HG02571 (cell line): Measurements from ENCODE around the gene WASL.

ENCODE experiments used
- ATAC-seq: cut with Tn5 transposase; IDR thresholded peaks from one replicate; pipeline ENCODE4 v1.9.1; 2021; ENCODE audit warnings: mild to moderate bottlenecking, moderate library complexity; ENCODE audit not compliant: unreplicated experiment

Gene WASL

DNA sequence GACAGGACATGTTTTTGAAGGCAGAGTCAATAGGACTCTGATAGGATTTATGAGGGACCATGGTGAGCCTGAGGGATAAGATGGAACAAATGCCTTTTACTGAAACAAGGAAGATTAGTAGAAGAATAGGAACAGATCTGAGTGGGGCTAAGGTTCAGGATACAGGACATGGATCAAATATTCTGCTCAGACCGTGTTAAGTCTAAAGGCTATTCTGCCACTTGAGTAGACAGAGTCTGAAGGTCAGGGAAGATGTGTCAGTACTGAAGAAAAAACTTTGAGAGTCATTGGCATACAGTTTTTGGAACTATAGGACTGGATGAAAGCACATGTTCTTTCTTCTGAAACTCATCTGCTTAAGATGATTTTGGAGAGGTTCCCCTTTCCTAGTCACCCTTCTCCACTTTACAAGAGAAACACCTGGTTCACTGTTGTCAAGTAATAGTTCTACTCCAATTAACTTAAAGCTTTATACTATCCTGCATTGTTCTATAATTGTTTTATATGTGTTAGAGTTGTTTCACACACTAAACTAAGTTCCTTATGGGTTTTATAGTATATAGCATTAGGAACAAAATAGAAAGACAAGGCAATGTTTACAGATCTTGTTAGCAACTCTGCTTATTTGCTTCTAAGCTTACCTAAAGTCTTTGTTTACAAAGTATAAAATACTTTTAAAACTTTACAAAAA is 43.4 kb downstream of the WASL start:
- no peak for ATAC-seq

GRCh38 chr7:123695944-123696677 is 52.7 kb downstream of the WASL start:
- no peak for ATAC-seq

DNA sequence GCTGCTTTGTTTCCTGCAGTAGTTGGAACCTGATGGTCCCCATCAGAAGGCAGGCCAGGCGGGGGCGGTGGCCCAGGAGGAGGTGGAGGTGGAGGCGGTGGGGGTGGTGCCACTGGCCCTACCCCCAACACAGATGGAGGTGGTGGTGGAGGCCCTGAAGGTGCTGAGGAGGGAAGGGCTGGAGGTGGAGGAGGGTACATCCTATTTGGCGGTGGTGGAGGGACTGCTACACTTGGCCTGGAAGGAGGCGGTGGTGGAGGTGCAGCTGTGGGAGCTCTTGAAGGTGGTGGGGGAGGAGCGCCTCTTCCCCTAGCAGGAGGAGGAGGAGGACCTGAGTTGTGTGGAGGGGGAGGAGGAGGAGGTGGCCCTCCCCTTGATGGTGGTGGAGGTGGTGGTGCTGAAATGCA is 56.3 kb downstream of the WASL start:
- no peak for ATAC-seq

GRCh38 chr7:123690550-123690949 is 58.3 kb downstream of the WASL start:
- no peak for ATAC-seq

GRCh38 chr7:123689250-123689649 is 59.6 kb downstream of the WASL start:
- no peak for ATAC-seq

- no peak for ATAC-seq
Measured at GRCh38 chr7:123687727-123688126, 61.1 kb downstream of the WASL start.

DNA sequence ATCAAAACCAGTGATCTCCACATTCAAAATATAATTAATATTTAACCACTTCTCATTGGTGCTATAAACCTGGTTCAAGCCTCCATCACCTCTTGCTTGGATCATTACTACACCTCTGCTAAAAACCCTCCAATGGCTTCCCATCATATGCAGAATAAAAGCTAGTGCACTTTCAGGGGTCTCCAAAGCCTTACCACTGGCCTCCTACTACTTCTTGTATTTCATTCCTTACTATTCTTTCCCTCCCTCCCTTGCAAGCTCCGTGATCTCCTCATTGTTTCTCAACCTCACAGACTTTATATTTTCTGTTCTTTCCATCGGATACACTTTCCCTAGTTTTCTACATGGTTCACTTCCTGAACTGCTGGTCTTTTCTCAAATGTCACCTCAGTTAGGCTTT is 61.6 kb downstream of the WASL start:
- no peak for ATAC-seq

GRCh38 chr7:123682690-123683089 is 66.1 kb downstream of the WASL start:
- ATAC-seq = no peak

DNA sequence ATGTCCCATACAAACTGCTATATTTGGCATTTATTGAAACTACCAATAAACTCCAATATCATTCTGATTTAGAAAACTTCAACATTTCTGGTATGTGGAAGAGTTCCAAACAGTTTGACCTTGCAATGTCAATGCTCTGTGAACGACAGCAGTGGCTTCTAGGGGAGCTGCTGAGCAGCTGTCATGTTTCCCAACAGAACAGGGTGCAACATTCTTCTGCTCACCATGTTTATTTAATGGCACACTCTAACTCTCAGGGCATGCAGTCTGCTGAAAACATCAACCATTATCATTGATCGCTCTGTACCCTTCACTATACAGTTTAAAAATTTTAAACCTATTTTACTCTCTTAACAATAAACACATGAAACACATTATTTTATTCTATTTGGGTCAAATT is 67.2 kb downstream of the WASL start:
- ATAC-seq = no peak

DNA sequence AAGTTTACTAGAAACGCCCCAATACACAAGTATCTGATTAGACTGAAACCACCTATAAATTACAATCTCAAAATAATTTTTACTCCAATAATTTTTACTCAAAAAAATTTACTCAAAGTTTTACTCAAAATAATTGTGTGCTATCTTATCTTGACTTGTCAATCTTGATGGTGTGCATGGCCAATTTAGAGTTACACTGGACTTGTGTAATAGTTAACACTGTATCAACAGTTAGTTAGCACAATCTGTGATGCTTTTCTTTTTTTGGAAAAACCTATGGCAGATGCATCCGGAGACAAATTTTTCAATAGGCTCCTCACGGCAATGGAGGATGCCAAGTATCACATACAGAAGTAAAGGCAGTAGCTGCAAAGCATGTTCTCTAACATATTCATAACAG is 68.2 kb downstream of the WASL start:
- no peak for ATAC-seq

- no peak for ATAC-seq
Measured at GRCh38 chr7:123679614-123680013, 69.2 kb downstream of the WASL start.

DNA sequence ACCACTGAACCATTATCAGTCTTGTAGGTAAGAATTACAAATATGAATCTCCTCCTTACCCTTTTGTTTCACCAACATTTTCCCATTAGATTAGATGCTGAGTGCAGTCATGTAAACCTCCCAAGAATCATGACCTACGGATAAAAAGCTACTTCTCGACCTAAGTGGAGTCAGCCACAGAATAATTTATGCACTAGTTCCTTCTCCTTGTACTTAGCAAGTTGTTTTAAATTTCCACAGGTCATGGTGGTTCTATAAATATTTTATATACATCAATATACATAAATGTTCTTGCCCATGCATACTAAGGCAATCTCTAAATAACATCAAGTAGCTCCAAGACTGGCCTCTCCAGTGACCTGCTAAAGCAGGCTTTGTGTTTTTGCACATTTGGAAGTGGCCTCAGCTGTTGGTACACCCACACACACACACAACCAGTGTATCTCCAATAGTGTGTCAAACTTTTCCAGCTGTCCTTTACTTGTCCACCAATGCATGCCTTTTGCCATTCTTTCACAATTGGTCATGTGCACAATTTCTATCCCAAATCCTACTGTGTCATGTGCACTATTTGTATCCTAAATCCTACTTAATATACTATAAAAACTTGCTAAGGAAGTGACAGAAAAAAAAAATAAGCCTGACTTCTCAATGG is 71.6 kb downstream of the WASL start:
- ATAC-seq = no peak

DNA sequence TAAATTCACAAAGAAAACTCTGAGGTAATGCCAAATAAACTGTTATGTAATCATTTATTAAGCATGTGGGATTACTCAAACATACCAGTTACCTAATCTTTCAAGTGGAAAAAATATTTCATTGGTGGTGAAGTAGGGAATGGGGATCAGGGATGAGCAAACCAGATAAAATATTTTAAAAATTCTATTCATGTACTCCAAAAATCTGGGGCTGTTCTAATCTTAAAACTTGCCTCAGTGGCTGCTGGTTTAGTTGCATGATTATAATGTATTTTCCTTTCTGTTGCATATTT is 73.7 kb downstream of the WASL start:
- no peak for ATAC-seq

DNA sequence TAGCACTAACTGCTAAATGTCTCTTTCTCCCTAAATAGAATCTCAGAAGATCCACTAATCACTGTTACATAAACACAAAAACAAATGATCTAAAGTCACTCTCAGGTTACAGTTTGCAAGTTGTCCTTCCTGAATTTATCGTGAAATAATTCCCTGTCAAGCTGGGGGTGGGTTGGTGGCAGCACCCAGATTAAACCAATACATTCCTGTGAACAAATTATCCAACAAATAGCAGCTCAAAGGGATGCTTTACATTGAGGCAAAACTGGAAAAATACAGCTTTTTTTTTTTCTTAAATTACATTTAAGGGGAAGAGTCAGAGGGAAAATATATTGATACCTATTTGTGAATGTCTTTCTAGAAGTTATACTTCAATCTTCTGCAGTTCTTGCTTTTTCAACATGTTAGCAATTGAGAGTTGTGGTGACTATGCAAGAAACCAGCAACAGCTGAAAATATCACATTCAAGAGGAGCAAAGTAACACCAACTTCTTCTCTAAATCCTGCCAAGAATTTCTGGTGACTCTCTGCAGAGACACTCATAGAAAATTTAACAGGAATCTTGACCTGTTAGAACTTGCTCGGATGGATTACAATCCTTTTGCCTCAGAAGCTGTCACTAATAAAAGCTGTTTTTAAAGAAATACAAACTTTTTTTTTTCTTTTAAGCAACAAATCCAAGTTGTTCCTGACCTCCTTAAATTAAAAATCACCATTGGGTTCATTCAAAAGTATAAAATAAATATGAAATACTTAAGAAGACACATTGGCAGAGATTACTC is 74.2 kb downstream of the WASL start:
- ATAC-seq = no peak

DNA sequence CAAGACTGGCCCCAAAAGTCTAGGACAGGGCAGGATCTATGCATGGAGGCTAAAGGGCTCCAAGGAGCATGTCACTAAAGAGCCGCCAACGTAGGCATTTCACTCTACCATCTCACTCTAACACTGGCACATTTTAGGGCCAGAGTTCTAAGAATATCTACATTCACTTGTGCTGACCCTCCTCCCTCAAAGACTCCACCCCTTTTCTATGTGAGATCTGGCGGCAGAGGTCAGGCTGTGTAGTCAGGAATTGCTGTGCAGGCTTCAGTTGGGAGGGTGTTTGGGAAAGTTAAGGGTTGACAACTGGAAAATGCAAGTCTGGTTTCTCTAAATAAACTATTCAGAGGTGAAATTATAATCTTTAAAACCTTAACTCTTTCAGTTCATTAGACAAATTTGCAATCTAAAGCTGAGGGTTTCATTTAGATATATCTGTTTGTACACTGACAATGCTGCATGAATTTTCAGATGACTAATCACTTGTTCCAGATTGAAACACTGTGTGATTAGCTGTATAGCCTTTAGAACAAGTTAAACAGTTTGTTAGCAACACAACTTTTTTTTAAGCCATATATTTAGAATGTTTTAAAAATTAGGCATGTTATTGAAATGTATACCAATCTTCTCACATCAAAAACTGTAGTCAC is 74.9 kb downstream of the WASL start:
- no peak for ATAC-seq

DNA sequence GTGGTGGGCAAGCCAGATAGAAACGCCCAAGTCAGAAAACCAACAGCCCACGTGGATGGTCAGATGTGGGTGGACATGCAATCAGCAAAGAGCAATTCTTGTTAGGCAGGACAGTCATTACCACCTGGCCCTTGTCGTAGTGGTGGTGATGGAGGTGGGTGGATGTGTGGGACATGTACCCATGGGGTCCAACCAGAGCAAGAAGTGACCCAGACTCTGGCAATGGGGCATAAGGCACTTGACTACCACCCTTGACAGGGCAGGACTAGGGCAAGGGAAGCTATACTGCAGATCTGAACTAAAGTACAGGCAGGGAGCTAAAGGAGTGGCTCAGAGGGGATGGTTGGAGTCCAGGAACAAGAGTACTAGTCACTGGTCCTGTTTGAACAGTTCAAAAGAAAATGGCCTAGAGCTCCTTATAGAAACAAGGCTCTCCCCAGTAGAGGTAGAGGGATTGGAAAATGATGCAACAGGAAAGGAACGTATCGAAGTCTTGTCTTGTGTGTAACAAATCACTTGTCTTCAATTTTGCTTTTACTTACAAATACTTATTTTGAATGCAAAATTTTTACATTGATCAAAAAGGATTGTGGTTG is 75.6 kb downstream of the WASL start:
- ATAC-seq = no peak

DNA sequence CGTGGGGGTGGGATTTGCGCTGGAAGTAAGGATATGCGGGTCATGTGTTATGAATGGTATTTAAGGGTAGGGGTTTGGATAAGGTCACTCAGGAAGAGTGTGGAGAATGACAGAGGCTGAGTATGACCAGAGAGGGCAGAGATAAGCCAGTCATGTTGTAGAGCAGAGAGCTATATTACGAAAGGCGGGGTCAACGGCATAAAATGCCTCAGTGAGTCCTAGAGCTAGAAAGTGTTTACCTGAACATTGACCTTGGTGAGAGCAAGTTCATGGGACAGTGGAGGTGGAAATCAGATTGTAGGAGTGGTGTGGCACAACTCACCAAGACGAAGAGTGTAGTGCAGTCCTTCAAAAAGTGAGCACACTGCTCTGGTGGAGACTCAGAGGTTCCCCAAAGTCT is 79.3 kb downstream of the WASL start:
- ATAC-seq = no peak

GRCh38 chr7:123666492-123666891 is 82.3 kb downstream of the WASL start:
- no peak for ATAC-seq

GRCh38 chr7:123665896-123666295 is 82.9 kb downstream of the WASL start:
- no peak for ATAC-seq

DNA sequence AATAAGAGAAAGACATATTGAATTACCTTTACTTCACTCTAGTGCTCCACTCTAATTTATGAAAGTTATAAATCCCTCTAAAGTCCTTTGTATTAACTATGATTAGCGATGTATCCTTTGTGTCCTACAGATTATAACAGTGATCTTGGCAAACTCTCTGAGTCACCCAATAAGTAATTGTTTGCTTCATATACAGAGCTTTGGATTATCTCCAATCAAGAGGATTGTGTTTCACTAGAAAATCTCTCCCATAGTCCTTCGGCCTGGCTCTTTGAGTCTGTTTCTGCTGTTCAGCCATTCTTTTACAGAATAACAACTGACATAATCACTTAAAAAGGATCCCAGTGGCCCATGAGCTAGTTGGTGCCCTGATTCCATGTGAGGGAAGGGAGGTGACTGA is 83.6 kb downstream of the WASL start:
- no peak for ATAC-seq

GRCh38 chr7:123663200-123663599 is 85.6 kb downstream of the WASL start:
- ATAC-seq = no peak
